NCI-H524 treated with DMSO at 0.1 percent for 48 hours (cell line): ENCODE measurements around the gene RERGL.
"Not testable (repeated sequence)": the region's sequence is repeated elsewhere in the genome, so short reads cannot be mapped to it uniquely, and the experiment has no call there.

Source experiments
- DNase-seq: peaks from one replicate; lab custom pipeline; 2025; lab: John Stamatoyannopoulos, UW

Gene RERGL, protein sequence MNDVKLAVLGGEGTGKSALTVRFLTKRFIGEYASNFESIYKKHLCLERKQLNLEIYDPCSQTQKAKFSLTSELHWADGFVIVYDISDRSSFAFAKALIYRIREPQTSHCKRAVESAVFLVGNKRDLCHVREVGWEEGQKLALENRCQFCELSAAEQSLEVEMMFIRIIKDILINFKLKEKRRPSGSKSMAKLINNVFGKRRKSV

GRCh38 chr12:18090093-18090492 lies at the start of gene RERGL:
TSS of gene RERGL (minus strand) at chr12:18090193. CDS start at chr12:18090140, 53 bp downstream.
- no peak for DNase-seq

GRCh38 chr12:18139254-18139653 lies 49.3 kb upstream of the RERGL start:
- no peak for DNase-seq

GRCh38 chr12:18135509-18135908 lies 45.5 kb upstream of the RERGL start:
- DNase-seq, result no peak

DNA sequence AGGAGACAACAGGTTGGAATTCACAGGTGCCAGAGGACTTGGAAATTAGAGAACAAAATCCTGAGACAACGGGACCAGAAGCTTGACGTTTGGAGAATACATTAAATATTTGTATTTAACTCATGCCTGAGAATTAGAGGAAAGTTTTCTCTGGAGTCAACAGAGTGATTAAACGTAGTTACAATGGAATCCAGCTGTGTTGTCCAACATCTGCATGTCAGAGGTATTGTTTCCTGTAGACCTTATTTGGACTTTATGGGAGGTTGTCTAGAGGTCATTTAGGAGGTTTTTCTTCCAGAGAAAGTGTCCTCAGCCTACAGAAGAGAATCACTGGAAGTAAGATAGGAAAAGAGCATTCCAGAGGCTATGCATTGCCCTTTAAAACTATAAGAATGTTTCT lies 45.1 kb upstream of the RERGL start:
- no peak for DNase-seq

- no peak for DNase-seq
These were observed 40.9 kb upstream of the RERGL start for GRCh38 chr12:18130851-18131250.

GRCh38 chr12:18123707-18124106 lies 33.7 kb upstream of the RERGL start:
- no peak for DNase-seq

DNA sequence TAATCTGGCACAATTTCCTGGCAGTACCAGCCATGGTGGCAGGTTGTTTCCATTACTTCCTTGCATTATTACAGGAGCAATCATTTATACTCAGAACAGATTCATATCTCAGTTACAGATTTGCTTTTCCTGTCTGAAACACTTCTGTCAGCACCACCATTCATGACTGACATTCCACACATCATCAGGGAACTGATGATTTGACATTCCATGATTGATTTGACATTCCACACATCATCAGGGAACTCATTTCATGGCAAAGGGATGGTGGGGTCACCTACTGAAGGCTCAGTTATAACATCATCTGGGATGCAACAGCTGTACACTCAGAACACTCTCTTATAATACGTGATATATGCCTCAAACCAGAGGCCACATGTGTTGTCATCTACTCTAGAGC lies 30.9 kb upstream of the RERGL start:
- DNase-seq, result no peak

DNA sequence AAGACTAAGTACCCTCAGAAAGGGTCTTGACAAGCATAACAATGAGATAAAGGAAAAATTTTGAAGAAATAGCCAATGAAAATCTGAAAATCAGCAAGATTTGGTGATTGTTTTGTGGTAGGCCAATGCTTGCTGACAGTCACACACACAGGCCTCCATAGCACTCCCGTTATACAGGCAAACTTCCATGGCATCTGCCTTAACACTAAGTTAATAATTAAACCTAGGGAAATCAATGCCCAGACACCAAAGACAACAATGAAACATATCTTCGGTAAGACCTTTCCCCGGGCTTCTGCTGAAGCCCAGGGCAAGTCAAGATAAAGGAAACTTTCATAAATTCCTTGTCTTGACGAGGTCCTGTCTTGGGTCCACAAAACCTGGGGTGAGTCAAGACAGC lies 18.6 kb upstream of the RERGL start:
- DNase-seq, result no peak

DNA sequence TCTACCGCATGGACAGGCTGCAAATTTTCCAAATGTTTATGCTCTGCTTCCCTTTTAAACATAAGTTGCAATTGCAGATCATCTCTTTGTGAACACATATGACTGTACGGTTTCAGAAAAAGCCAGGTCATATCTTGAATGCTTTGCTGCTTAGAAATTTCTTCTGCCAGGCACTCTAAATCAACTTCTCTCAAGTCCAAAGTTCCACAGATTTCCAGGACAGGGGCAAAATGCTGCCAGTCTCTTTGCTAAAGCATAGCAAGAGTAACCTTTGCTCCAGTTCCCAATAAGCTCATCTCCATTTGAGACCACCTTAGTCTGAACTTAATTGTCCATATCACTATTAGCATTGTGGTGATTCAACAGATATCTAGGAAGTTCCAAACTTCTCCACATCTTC lies 13.6 kb upstream of the RERGL start:
- no peak for DNase-seq

DNA sequence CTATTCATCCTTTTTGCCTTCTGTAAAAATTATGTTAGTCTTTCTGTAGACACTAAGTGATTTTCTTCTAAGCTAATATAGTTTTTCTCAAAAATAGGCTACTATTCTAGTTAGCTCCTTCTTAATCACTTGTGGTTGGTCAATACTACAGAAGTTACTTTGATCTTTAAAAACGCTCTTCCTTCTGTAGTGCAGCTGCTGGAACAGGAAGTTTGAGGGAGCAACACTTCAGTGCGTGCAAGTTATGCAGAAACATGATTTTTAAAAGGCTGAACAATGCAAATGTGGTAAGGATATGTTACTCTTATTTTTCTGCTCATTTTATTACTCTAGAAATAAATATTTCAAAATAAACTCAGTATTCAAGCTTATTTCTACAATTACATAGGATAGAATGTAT lies 11.1 kb upstream of the RERGL start:
- DNase-seq, result no peak

DNA sequence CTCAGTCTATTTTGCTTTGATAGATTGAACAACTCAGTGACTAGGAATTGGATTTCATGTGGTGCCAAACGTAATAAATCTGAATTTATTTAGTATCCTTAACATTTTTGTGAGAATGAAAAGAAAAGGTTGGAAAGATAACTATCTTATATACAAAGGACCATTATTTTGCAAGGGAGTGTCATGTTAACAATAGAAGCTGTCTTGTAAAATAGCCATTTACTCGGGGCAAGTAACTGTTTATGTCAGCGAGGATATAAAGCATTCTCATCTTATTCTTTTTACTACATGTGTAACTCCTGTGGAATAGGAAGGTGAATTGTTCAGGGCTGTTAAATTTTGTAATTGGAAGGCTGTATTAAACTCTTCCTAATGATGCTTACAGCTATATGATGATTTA lies 5.9 kb downstream of the RERGL start:
- DNase-seq, result no peak

- no peak for DNase-seq
These were observed 10.3 kb downstream of the RERGL start for GRCh38 chr12:18079541-18080246.

- DNase-seq, result no peak
These were observed 16.0 kb downstream of the RERGL start for GRCh38 chr12:18074001-18074400.

GRCh38 chr12:18072723-18073122 lies 17.3 kb downstream of the RERGL start:
- DNase-seq, result no peak

- DNase-seq, result peak; percentile 20
These were observed 18.7 kb downstream of the RERGL start for GRCh38 chr12:18071336-18071735.

- DNase-seq, result no peak
These were observed 21.6 kb downstream of the RERGL start for GRCh38 chr12:18068355-18068754.

DNA sequence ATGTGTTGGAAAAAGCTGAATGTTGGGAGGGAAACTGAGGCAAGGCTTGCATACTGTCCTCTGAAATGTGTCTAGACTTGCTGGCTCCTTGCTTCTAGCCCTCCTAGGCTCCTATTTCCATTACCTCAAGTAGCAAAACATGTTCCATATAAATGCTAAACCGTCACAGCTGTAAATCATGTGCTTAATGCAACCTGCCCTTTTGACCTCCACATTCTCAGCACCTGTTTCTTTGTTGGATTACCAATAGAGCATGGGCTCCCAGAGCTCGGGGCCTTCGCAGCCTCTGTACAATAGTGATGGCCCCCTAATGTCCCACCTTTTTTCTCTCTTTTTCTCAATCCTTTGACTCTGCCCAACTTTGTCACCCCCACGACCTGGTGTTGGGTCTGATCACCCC lies 23.3 kb downstream of the RERGL start:
- no peak for DNase-seq

GRCh38 chr12:18062867-18063266 lies 27.1 kb downstream of the RERGL start:
- not testable (repeated sequence) for DNase-seq

GRCh38 chr12:18057051-18057450 lies 32.9 kb downstream of the RERGL start:
- no peak for DNase-seq

- no peak for DNase-seq
These were observed 34.9 kb downstream of the RERGL start for GRCh38 chr12:18054925-18055619.

GRCh38 chr12:18045446-18045992 lies 44.5 kb downstream of the RERGL start:
- no peak for DNase-seq

- DNase-seq, result not testable (repeated sequence)
These were observed 49.8 kb downstream of the RERGL start for GRCh38 chr12:18040060-18040742.
